Glomerular endothelial cell (primary cell): ENCODE results near the gene UNC5CL. TPM values are rescaled to one million over a fixed set of nuclear protein-coding genes. Genes with fewer than 3 reads are reported as not detected.
"Not testable (repeated sequence)": the region's sequence is repeated elsewhere in the genome, so short reads cannot be mapped to it uniquely, and the experiment has no call there.

Experiments
- DNase-seq: peaks from one replicate; pipeline ENCODE4 v3.0.0-alpha.2; 2011; ENCODE audit warnings: low read depth, low spot score; ENCODE audit errors: extremely low read depth
- total RNA-seq: library from RNA; depleted of rRNA; stranded (reverse); fragments of >200 nt; gene quantifications from 2 replicates; pipeline ENCODE4 v1.2.3, GENCODE V29; 2015

Gene UNC5CL
- total RNA-seq, 1 donor from 2014 or later = not detected

- no peak for DNase-seq
Observed at GRCh38 chr6:41040101-41040939, 1.3 kb upstream of the UNC5CL start.

- no peak for DNase-seq
Observed at GRCh38 chr6:41038205-41038604, 816 bp downstream of the UNC5CL start.

- DNase-seq = no peak
Observed at GRCh38 chr6:41037107-41037900, 1.7 kb downstream of the UNC5CL start.

GRCh38 chr6:41036601-41037000, 2.4 kb downstream of the UNC5CL start:
- DNase-seq = no peak

- no peak for DNase-seq
Observed at GRCh38 chr6:41036186-41036585, 2.8 kb downstream of the UNC5CL start.

GRCh38 chr6:41033776-41034175, 5.2 kb downstream of the UNC5CL start:
- no peak for DNase-seq

- DNase-seq = no peak
Observed at GRCh38 chr6:41032830-41033229, 6.2 kb downstream of the UNC5CL start.

GRCh38 chr6:41028561-41029412, 10.2 kb downstream of the UNC5CL start:
- no peak for DNase-seq

GRCh38 chr6:41027799-41028560, 11.0 kb downstream of the UNC5CL start:
- DNase-seq = no peak

- DNase-seq = no peak
Observed at GRCh38 chr6:41027241-41027640, 11.8 kb downstream of the UNC5CL start.

GRCh38 chr6:41025966-41026530, 13.0 kb downstream of the UNC5CL start:
- DNase-seq = no peak

- DNase-seq = no peak
Observed at GRCh38 chr6:41023114-41023513, 15.9 kb downstream of the UNC5CL start.

- no peak for DNase-seq
Observed at GRCh38 chr6:41022294-41022693, 16.7 kb downstream of the UNC5CL start.

- DNase-seq = no peak
Observed at GRCh38 chr6:41021832-41022231, 17.2 kb downstream of the UNC5CL start.

GRCh38 chr6:41017663-41018062, 21.4 kb downstream of the UNC5CL start:
- no peak for DNase-seq

- DNase-seq = not testable (repeated sequence)
Observed at GRCh38 chr6:41015860-41016259, 23.2 kb downstream of the UNC5CL start.

- DNase-seq = no peak
Observed at GRCh38 chr6:41014780-41015179, 24.2 kb downstream of the UNC5CL start.

GRCh38 chr6:41013466-41014153, 25.4 kb downstream of the UNC5CL start:
- DNase-seq = no peak

- DNase-seq = no peak
Observed at GRCh38 chr6:41011673-41012072, 27.3 kb downstream of the UNC5CL start.
